ENCODE results near the gene DNAJC4.

GRCh38 chr11:64254326-64254725 is 24.0 kb downstream of the DNAJC4 start:
- TF ChIP-seq CTCF (IDR thresholded peaks at IDR 0.05; ENCODE audit: poor library complexity) (no peak), EZH2phosphoT487 (IDR thresholded peaks at IDR 0.05; ENCODE audit: low read depth, severe bottlenecking, unreplicated experiment) (no peak), EZH2 (IDR thresholded peaks at IDR 0.05; ENCODE audit: borderline replicate concordance) (no peak)

Data from hepatocyte (in vitro differentiated cells).